Prostate gland (tissue), 2 donors: ENCODE data around the gene ZNHIT3. TPM values are rescaled to one million over a fixed set of nuclear protein-coding genes. Genes with fewer than 3 reads are reported as not detected.

ENCODE experiments used
- DNase-seq: peaks from one replicate; pipeline ENCODE4 v3.0.0-alpha.2; 2019; ENCODE audit warnings: low spot score
- H3K27ac ChIP-seq, 2 donors: fragments of 200-600 bp; sonication (generic); 2 replicates each; pipeline ENCODE4 v1.5.1; 2017 to 2019
- H3K27me3 ChIP-seq: fragments of 200-600 bp; sonication (generic); replicated peaks from 2 replicates; pipeline ENCODE4 v1.5.1; 2019; ENCODE audit not compliant: insufficient read depth
- H3K36me3 ChIP-seq, 2 donors: fragments of 200-600 bp; sonication (generic); 1 replicate in 1 of 2; 2 replicates in 1 of 2; pipeline versions ENCODE4 v1.5.1 to v1.8.1; 2017 to 2019
- H3K4me1 ChIP-seq: fragments of 200-600 bp; sonication (generic); replicated peaks from 2 replicates; pipeline ENCODE4 v1.5.1; 2019
- H3K4me3 ChIP-seq, 2 donors: fragments of 200-600 bp; sonication (generic); 2 replicates each; pipeline ENCODE4 v1.5.1; 2017 to 2019
- H3K9me3 ChIP-seq: fragments of 200-600 bp; sonication (generic); 2 replicates; pipeline ENCODE4 v1.5.1; 2017
- CTCF ChIP-seq, 4 experiments: fragments of 200-600 bp in 2 of 4; fragments of 450-650 bp in 2 of 4; sonication (generic) in 2 of 4; IDR thresholded peaks; 1 replicate in 3 of 4; 2 replicates in 1 of 4; pipeline ENCODE4 v1.5.1; 2016 to 2019; ENCODE audit warnings: antibody characterized with exemption in 4 of 4, mild to moderate bottlenecking in 2 of 4, moderate library complexity in 2 of 4
- POLR2A ChIP-seq: fragments of 450-650 bp; IDR thresholded peaks from one replicate; pipeline ENCODE4 v1.6.1; 2016; ENCODE audit warnings: antibody characterized with exemption, mild to moderate bottlenecking
- POLR2AphosphoS5 ChIP-seq: sonication (generic); formaldehyde crosslinking; IDR thresholded peaks from one replicate; pipeline ENCODE4 v1.6.1; 2017; ENCODE audit warnings: antibody characterized with exemption
- WGBS: methylation state at CpG from one replicate; pipeline ENCODE4 v1.1.5; 2018; 5-methylcytosine and 5-hydroxymethylcytosine counted together
- intact Hi-C: fragments of 100-400 bp; cut with DNase I; formaldehyde crosslinking; loops from one replicate; pipeline ENCODE4 v1.14.2; 2022
- total RNA-seq, 2 donors: library from RNA; depleted of rRNA; stranded (reverse); fragments of >200 nt; gene quantifications; one replicate each; pipeline ENCODE4 v1.1.0, GENCODE V29; 2016

Gene ZNHIT3
- total RNA-seq, 2 donors from 2014 or later, result 29.1 to 36.9 TPM

GRCh38 chr17:36525113-36525512 is 38.6 kb downstream of the ZNHIT3 start:
- no peak for DNase-seq
- Histone ChIP-seq H3K36me3 (peaks cover 0 to 6% of the 10 kb centered on the region in 2 donors), H3K4me3 (no peak overlapping the region), H3K4me1 (no peaks in the 10 kb centered on the region), H3K27me3 (no peaks in the 10 kb centered on the region), H3K27ac (no peak overlapping the region), H3K9me3 (no peaks in the 10 kb centered on the region)
- intact Hi-C loops, result no loop called here
- TF ChIP-seq POLR2AphosphoS5 (no peak), CTCF (IDR thresholded peaks at IDR 0.05) (no peak), POLR2A (no peak)
- WGBS, result 91% methylated on average over 2 of the region's 2 CpGs

- intact Hi-C loops, result no loop called here
- Histone ChIP-seq H3K9me3 (no peaks in the 10 kb centered on the region), H3K4me3 (no peak overlapping the region), H3K27me3 (no peaks in the 10 kb centered on the region), H3K27ac (no peak overlapping the region), H3K4me1 (no peaks in the 10 kb centered on the region), H3K36me3 (peaks cover 0 to 6% of the 10 kb centered on the region in 2 donors)
- DNase-seq, result no peak
- no peak for TF ChIP-seq POLR2A
- TF ChIP-seq CTCF (IDR thresholded peaks at IDR 0.05), result no peak
- TF ChIP-seq POLR2AphosphoS5, result no peak
- 96% methylated on average over 6 of the region's 6 CpGs for WGBS
Observed at GRCh38 chr17:36525888-36526287, 39.4 kb downstream of the ZNHIT3 start.

- no peaks in the 10 kb centered on the region for H3K9me3 ChIP-seq
- no peak overlapping the region for H3K27ac ChIP-seq
- no peak overlapping the region for H3K4me3 ChIP-seq
- H3K4me1 ChIP-seq, result no peaks in the 10 kb centered on the region
- TF ChIP-seq POLR2AphosphoS5 (no peak), CTCF (IDR thresholded peaks at IDR 0.05) (no peak), POLR2A (no peak)
- intact Hi-C loops, result no loop called here
- no peak for DNase-seq
- no peaks in the 10 kb centered on the region for H3K27me3 ChIP-seq
- H3K36me3 ChIP-seq, result peaks cover 0 to 6% of the 10 kb centered on the region in 2 donors
- WGBS, result 94% methylated on average over 7 of the region's 7 CpGs
Observed at GRCh38 chr17:36527621-36528250, 41.3 kb downstream of the ZNHIT3 start.

GRCh38 chr17:36529121-36529520 is 42.6 kb downstream of the ZNHIT3 start:
- intact Hi-C loops, result no loop called here
- TF ChIP-seq POLR2A (no peak), POLR2AphosphoS5 (no peak), CTCF (IDR thresholded peaks at IDR 0.05) (no peak)
- no peak for DNase-seq
- Histone ChIP-seq H3K4me1 (peaks cover 5% of the 10 kb centered on the region), H3K27ac (no peak overlapping the region), H3K4me3 (no peak overlapping the region), H3K9me3 (no peaks in the 10 kb centered on the region), H3K27me3 (no peaks in the 10 kb centered on the region), H3K36me3 (peaks cover 0 to 6% of the 10 kb centered on the region in 2 donors)

- 90% methylated on average over 2 of the region's 2 CpGs for WGBS
- no peak for TF ChIP-seq POLR2A
- TF ChIP-seq POLR2AphosphoS5, result no peak
- TF ChIP-seq CTCF (IDR thresholded peaks at IDR 0.05), result no peak
- H3K9me3 ChIP-seq, result no peaks in the 10 kb centered on the region
- H3K27ac ChIP-seq, result no peak overlapping the region
- H3K27me3 ChIP-seq, result no peaks in the 10 kb centered on the region
- no peak overlapping the region for H3K4me3 ChIP-seq
- intact Hi-C loops, result loop anchor here (5.0 to 10.0 kb wide), 2 partner anchors 45 to 822 kb away; partner anchors contain the start of gene ZNHIT3
- DNase-seq, result no peak
- peaks cover 0 to 3% of the 10 kb centered on the region in 2 donors for H3K36me3 ChIP-seq
- peaks cover 5% of the 10 kb centered on the region for H3K4me1 ChIP-seq
Observed at GRCh38 chr17:36532435-36532975, 46.0 kb downstream of the ZNHIT3 start.
